ENCODE results near the gene PTPRF.

GRCh38 chr1:43570277-43570676, 39.6 kb downstream of the PTPRF start:
- TF ChIP-seq CTCF (IDR thresholded peaks at IDR 0.05; ENCODE audit: poor library complexity) (no peak), EZH2 (IDR thresholded peaks at IDR 0.05; ENCODE audit: borderline replicate concordance) (no peak), EZH2phosphoT487 (IDR thresholded peaks at IDR 0.05; ENCODE audit: low read depth, severe bottlenecking, unreplicated experiment) (no peak)

All from hepatocyte (in vitro differentiated cells).